ENCODE results near the gene ACTN1.
"Not testable (repeated sequence)": the region's sequence is repeated elsewhere in the genome, so short reads cannot be mapped to it uniquely, and the experiment has no call there.

Gene ACTN1

DNA sequence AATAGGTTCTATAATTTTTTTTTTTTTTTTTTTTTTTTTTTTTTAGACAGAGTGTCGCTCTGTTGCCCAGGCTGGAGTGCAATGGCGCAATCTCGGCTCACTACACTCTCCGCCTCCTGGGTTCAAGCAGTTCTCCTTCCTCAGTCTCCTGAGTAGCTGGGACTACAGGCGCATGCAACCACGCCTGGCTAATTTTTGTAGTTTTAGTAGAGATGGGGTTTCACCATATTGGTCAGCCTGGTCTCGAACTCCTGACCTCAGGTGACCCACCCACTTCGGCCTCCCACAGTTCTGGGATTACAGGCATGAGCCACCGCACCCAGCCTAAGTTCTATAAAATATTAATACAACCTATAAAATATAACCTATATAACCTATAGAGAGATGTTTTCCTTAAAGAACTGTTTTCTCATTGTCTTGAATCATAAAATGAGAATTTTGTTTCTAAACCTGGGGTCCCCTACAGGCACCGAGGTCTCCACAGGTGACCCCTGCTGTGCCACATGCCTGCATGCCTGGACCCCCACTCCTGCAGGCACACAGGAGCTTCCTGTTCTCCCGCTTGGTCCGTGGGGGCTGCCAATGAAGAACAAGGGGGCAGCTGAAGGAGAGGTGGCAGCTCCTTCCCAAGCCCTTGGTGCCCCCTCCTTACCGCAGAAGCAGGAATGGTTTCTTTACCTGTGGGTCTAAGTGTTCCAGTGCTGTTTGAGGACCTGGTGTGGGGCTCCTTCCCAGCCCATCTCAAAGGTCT lies 115.3 kb downstream of the ACTN1 start:
- no peak for DNase-seq (ENCODE audit: low read depth)

GRCh38 chr14:68862954-68863594 lies 116.0 kb downstream of the ACTN1 start:
- peak; percentile 34 for DNase-seq (ENCODE audit: low read depth)

GRCh38 chr14:68860771-68861170 lies 118.3 kb downstream of the ACTN1 start:
- no peak for DNase-seq (ENCODE audit: low read depth)

GRCh38 chr14:68857516-68858070 lies 121.5 kb downstream of the ACTN1 start:
- DNase-seq (ENCODE audit: low read depth) = no peak

- no peak for DNase-seq (ENCODE audit: low read depth)
Observed at GRCh38 chr14:68856572-68856971, 122.5 kb downstream of the ACTN1 start.

GRCh38 chr14:68854421-68854820 lies 124.7 kb downstream of the ACTN1 start:
- DNase-seq (ENCODE audit: low read depth) = no peak

DNA sequence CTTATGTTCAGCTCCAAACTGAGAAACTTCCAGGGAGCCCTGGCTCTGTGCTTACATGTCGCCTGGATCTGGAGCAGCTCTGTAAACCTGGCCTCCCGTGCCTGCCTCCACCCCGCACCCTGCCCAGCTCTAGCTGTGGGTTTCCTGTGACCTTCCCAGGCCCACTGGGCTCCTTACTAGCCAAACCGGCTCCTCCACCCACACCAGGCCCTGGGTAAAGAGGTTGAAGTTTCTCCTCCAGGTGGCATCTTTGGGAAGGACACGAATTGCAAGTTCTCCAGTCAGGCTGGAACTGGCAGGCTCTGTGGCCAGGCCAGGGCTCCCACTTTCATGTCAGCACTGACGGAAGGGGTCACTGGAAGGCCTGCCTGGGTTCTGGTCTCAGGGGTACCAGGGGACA lies 125.4 kb downstream of the ACTN1 start:
- no peak for DNase-seq (ENCODE audit: low read depth)

GRCh38 chr14:68852493-68852892 lies 126.6 kb downstream of the ACTN1 start:
- DNase-seq (ENCODE audit: low read depth) = not testable (repeated sequence)

GRCh38 chr14:68851078-68851477 lies 128.0 kb downstream of the ACTN1 start:
- no peak for DNase-seq (ENCODE audit: low read depth)

GRCh38 chr14:68849416-68849815 lies 129.7 kb downstream of the ACTN1 start:
- DNase-seq (ENCODE audit: low read depth) = no peak

DNA sequence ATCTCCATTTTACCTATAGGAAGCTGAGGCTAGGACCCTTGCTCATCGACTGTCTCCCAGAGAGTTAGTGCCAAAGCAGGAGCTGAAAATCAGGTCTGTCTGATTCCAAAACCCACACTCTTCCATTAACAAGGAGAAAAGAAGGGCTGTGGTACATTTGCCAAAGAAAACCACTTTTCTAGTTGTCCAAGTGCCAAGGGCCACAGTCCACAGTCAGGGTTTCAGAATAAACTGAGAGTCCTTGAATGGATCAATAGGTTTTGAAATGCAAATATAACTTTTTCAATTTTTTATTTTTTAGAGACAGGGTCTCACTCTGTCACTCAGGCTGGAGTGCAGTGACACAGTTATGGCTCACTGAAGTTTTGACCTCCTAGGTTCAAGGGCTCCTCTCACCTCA lies 130.8 kb downstream of the ACTN1 start:
- no peak for DNase-seq (ENCODE audit: low read depth)

- not testable (repeated sequence) for DNase-seq (ENCODE audit: low read depth)
Observed at GRCh38 chr14:68847640-68848039, 131.5 kb downstream of the ACTN1 start.

DNA sequence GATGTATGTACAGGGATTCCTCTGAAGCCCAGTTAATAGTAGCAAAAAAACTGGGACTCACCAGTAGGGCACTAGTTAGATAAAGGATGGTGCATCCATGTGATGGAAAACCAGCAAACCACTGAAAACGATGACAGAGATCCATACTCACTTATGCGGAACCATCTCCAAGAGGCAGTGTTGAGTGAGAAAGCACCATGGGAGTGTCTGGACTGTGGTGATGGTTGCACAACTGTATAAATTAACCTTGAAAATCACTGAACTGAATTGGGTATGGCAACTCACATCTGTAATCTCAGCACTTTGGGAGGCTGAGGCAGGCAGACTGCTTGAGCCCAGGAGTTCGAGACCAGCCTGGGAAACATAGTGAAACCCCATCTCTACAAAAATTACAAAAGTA lies 132.6 kb downstream of the ACTN1 start:
- no peak for DNase-seq (ENCODE audit: low read depth)

- DNase-seq (ENCODE audit: low read depth) = no peak
Observed at GRCh38 chr14:68844210-68844545, 134.9 kb downstream of the ACTN1 start.

DNA sequence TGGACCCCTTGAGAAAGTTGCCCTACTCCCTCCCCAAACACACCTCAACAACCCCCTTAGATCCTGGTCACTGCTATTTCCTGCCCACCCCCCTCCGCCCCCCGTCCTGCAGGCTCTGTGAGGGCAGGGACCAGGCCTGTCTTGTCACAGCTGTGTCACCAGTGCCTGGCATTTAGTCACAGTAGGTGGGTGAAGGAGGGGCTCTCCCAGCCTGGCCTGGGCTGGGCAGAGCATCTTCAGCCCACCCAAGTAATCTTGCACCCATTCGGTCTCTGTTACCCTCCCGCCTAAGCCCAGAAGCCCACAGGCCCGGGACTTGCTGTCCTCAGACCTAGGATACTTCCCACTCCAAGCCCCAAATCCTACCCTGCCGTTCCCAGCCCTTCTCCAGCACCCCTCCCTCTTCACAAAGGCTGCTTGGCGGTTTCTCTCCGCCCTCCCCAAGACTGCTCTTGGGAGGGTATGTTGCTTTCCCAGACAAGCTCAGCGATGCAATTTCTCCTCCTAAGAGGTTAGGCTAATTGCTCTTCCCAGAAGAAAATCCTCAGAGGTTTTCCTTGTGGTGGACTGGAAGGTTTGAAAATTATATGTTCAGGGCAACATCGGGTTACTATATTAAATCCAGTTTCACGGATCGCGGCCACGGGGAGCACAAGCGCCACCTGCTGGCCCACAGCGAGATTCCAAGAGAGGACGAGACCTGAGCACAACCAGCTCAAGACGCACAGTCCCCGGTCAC lies 135.5 kb downstream of the ACTN1 start:
- DNase-seq (ENCODE audit: low read depth) = peak; percentile 47

DNA sequence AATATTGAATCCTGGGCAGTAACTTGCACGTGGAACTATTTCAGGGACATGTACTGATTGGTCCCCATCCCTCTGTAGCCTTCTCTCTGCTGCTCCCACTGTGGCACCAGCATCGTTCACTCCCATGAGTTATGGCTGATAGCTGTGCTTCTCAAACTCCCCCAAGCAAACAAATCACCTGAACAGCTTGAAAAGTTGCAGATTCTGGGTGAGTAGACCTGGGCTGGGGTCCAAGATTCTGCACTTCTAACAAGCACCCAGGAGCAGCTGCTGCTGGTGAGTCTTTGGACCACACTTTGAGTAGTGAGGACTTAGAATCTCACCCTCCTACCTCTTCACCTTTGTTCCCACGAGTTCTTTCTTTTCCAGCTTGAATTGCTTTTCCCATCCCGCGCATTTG lies 136.8 kb downstream of the ACTN1 start:
- no peak for DNase-seq (ENCODE audit: low read depth)

DNA sequence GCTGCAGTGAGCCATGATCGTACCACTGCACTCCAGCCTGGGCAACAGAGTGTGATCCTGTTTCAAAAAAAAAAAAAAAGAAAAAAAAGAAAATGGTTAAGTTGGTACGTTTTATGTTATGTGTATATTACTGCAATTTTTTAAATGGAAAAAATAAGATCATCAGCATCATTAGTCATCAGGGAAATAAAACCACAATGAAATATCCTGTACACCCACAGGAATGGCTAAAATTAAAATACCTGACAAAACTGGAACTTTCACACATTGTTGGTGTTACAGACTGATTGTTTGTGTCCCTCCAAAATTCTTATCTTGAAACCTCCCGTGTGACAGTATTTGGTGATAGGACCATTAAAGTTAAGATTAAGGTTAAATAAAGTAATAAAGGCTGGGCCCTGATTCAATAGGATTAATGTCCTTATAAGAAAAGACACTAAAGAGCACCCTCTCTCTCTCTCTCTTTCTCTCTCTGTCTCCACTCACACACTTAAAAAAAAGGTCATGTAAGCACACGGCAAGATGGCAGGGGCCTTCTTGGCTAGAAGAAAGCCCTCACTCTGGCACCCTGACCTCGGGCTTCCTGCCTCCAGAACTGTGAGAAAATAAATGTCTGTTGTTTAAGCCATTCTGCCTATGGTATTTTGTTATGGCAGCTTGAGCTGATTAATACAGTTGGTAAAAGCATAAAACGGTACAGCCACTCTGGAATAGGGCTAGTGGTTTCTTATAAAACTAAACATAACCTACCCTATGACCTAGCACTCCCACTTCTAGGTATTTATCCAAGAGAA lies 137.9 kb downstream of the ACTN1 start:
- DNase-seq (ENCODE audit: low read depth) = no peak

DNA sequence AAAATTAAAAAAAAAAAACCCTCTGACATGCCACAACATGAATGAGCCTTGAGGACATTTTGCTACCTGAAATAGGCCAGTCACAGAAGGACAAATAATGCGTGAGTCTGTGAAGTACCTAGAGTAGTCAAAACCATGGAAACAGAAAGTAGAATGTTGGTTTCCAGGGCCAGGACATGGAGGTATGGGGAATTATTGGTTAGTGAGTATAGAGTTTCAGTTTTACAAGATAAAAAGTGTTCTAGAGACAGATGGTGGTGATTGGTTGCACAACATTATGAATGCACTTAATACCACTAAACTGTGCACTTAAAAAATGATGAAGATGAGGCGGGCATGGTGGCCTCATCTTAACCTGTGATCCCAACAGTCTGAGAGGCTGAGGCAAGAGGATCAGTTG lies 138.6 kb downstream of the ACTN1 start:
- no peak for DNase-seq (ENCODE audit: low read depth)

DNA sequence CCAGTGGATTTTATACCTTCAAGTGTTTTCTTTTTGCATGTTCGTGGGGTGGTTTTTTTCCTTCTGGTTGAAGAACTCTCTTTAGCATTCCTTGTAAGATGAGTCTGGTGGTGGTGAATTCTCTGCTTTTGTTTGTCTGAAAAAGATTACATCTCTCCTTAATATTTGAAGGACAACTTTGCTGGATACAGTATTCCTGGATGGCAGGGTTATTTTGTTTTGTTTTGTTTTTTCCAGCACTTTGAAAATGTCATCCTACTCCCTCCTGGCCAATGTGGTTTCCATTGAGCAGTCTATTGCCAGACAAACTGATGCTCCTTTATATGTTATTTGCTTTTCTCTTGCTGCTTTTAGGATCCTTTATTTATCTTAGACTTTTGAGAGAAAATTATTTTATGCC lies 143.0 kb downstream of the ACTN1 start:
- no peak for DNase-seq (ENCODE audit: low read depth)

DNA sequence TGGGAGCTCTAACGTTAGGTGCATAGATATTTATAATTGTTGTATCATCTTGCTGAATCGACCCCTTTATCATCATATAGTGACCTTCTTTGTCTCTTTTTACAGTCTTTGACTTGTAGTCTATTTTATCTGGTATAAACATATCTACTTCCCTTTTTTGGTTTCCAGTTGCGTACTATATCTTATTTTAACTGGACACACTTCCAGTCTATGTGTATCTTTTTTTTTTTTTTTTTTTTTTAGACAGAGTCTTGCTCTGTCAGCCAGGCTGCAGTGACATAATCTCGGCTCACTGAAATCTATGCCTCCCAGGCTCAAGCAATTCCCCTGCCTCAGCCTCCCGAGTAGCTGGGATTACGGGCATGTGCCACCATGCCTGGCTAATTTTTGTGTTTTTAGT lies 144.3 kb downstream of the ACTN1 start:
- no peak for DNase-seq (ENCODE audit: low read depth)

DNA sequence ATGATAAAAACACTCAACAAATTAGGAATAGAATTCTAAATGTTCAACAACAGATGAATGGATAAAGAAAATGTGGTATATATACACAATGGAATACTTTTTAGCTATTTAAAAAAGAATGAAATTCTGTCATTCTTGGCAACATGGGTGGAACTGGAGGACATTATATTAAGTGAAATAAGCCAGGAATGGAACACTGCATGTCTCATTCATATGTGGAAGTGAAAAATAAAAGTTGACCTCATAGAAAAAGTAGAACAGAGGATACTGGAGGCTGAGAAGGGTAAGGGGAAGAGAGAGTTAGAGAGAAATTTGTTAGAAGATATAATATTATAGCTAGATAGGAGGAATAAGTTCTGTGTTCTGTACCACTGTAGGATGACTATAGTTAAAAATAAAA lies 150.4 kb downstream of the ACTN1 start:
- no peak for DNase-seq (ENCODE audit: low read depth)

DNA sequence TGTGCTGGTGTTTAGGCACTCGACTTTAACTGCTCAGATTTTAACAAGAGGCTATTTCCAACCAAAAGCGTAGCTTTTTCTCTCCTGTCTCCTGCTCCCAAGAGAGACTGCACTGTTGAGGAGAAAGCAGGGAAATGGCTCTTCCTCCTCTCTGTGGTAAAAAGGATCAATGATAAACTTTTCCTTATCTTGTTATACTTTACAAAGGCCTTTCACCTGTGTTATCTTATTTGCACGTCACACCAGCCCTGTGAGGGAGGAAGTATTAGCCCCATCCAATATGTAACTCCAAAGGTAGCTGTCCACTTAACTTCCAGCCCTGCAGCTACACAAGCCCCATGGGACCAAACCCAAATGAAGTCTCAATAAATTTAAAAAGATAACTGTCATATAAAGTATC lies 153.4 kb downstream of the ACTN1 start:
- DNase-seq (ENCODE audit: low read depth) = no peak
